Progenitor cell of endocrine pancreas (in vitro differentiated cells): ENCODE results near the gene ADGRB2. TPM values are rescaled to one million over a fixed set of nuclear protein-coding genes. Genes with fewer than 3 reads are reported as not detected.

Experiments used
- DNase-seq: peaks from one replicate; pipeline ENCODE4 v3.0.0; 2021; ENCODE audit warnings: low spot score; ENCODE audit not compliant: unreplicated experiment
- H3K27ac Mint-ChIP-seq: 2 replicates; pipeline ENCODE4 v1.8.0; 2021; ENCODE audit warnings: mild to moderate bottlenecking, moderate library complexity, mixed read lengths
- H3K27me3 Mint-ChIP-seq: 2 replicates; pipeline ENCODE4 v1.8.0; 2021; ENCODE audit warnings: mixed read lengths
- H3K36me3 Mint-ChIP-seq: 2 replicates; pipeline ENCODE4 v1.8.0; 2022; ENCODE audit warnings: mixed read lengths; ENCODE audit not compliant: insufficient read depth
- H3K4me1 Mint-ChIP-seq: 2 replicates; pipeline ENCODE4 v1.8.0; 2021; ENCODE audit warnings: low read depth, mixed read lengths
- H3K4me3 Mint-ChIP-seq: 2 replicates; pipeline ENCODE4 v1.8.0; 2021; ENCODE audit warnings: low read depth, mild to moderate bottlenecking, moderate library complexity, mixed read lengths
- H3K9me3 Mint-ChIP-seq: 2 replicates; pipeline ENCODE4 v1.8.0; 2021; ENCODE audit warnings: low read depth, mixed read lengths
- total RNA-seq: library from RNA; stranded (reverse); gene quantifications from 2 replicates; pipeline ENCODE4 v1.2.1, GENCODE V29; 2021
- TF ChIP-seq, protein P1 (sequence below): fragments of 200-600 bp; sonication (generic); IDR thresholded peaks from one replicate; pipeline ENCODE4 v1.5.0; 2021; ENCODE audit warnings: antibody characterized with exemption, mild to moderate bottlenecking; ENCODE audit not compliant: unreplicated experiment

ADGRB2 gene
- total RNA-seq, 1 donor from 2014 or later, result 5.5 TPM

DNA sequence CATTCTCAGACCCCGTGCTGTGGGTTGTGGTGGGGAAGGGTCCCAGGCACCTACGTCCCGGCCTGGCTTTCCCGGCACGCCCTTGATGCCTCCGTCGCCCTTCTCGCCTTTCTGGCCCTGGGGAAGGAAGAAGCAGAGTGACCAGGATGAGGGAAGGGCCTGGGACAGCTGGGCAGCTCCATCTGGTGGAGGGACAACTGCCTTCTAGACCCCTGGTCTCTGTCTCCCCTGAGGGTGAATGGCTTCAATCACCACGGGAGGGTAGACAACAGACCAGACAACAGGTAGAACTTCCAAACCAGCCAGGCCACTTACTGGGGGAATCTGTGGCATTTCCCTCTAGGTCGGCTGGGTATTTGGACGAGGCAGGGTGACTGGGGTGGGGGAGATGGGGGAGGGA, 72.2 kb downstream of the ADGRB2 start:
- Mint-ChIP-seq H3K9me3 (no peaks in the 10 kb centered on the region), H3K4me1 (no peaks in the 10 kb centered on the region), H3K36me3 (no peaks in the 10 kb centered on the region), H3K27ac (no peak overlapping the region), H3K4me3 (no peak overlapping the region), H3K27me3 (no peaks in the 10 kb centered on the region)
- DNase-seq, result no peak
- TF ChIP-seq, protein P1, sequence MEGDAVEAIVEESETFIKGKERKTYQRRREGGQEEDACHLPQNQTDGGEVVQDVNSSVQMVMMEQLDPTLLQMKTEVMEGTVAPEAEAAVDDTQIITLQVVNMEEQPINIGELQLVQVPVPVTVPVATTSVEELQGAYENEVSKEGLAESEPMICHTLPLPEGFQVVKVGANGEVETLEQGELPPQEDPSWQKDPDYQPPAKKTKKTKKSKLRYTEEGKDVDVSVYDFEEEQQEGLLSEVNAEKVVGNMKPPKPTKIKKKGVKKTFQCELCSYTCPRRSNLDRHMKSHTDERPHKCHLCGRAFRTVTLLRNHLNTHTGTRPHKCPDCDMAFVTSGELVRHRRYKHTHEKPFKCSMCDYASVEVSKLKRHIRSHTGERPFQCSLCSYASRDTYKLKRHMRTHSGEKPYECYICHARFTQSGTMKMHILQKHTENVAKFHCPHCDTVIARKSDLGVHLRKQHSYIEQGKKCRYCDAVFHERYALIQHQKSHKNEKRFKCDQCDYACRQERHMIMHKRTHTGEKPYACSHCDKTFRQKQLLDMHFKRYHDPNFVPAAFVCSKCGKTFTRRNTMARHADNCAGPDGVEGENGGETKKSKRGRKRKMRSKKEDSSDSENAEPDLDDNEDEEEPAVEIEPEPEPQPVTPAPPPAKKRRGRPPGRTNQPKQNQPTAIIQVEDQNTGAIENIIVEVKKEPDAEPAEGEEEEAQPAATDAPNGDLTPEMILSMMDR, result no peak

DNA sequence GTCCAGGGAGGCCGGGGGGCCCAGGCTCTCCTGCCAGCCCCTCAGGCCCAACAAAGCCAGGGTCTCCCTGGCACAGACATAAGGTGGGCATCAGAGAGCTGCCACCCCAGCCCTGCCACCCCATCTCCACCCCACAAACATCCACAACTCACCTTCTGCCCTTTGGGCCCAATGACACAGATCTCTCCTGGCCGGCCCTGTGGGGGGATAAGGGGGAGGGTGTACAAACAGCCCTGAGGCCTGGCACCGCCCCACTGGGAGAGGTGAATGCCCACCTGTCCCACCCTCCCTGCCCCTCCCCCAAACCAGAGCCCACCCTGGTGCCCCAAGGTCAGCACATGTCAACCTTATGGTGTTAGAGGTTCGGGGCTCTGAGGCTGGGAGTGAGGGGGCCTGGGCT, 72.7 kb downstream of the ADGRB2 start:
- H3K27me3 Mint-ChIP-seq, result peaks cover 4% of the 10 kb centered on the region
- no peak for DNase-seq
- TF ChIP-seq, protein P1, result no peak
- H3K4me1 Mint-ChIP-seq, result no peaks in the 10 kb centered on the region
- no peaks in the 10 kb centered on the region for H3K36me3 Mint-ChIP-seq
- H3K9me3 Mint-ChIP-seq, result no peaks in the 10 kb centered on the region
- no peak overlapping the region for H3K4me3 Mint-ChIP-seq
- H3K27ac Mint-ChIP-seq, result no peak overlapping the region

DNA sequence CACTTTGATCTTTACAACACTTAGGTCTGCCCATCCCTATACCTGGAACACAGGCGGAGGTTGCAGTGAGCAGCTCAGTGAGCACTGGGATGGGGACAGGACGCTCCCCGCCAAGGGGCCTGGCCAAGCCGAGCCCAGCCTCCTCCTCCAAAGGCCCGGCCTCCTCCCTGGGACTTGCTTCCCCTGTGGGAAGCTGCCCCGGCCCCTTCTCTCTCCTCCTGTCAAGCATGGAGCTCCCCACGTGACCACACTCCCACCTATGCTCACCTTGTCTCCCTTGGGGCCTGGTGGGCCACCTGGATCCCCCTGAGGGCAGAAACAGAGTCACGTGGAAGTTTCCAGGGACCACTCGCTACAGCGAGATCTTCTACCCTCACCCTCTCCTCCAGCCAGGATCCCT, 73.2 kb downstream of the ADGRB2 start:
- H3K9me3 Mint-ChIP-seq, result no peaks in the 10 kb centered on the region
- no peaks in the 10 kb centered on the region for H3K4me1 Mint-ChIP-seq
- TF ChIP-seq, protein P1, result no peak
- H3K4me3 Mint-ChIP-seq, result no peak overlapping the region
- H3K36me3 Mint-ChIP-seq, result no peaks in the 10 kb centered on the region
- no peak overlapping the region for H3K27ac Mint-ChIP-seq
- peaks cover 5% of the 10 kb centered on the region for H3K27me3 Mint-ChIP-seq
- no peak for DNase-seq

DNA sequence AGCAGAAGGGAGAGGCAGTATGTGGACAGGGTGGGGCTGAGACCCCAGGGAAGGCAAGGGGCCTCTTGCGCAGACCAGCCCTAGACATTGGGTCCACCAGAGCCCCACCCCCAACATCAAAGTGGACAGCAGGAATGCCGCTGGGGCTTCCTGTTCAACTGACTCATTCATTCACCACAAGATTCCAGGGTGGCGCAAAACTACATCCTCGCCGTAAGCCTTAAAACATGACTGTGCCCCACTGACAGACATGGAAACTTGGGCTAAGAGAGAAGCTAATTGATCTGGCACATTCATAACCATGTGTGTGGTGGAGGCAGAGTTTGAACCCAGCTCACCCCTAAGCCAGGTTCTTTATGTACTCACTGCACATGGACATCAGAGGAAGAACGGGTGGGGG, 74.3 kb downstream of the ADGRB2 start:
- Mint-ChIP-seq H3K36me3 (no peaks in the 10 kb centered on the region), H3K4me1 (peaks cover 3% of the 10 kb centered on the region), H3K4me3 (no peak overlapping the region), H3K27me3 (peaks cover 5% of the 10 kb centered on the region), H3K27ac (no peak overlapping the region), H3K9me3 (no peaks in the 10 kb centered on the region)
- no peak for DNase-seq
- TF ChIP-seq, protein P1, result no peak

DNA sequence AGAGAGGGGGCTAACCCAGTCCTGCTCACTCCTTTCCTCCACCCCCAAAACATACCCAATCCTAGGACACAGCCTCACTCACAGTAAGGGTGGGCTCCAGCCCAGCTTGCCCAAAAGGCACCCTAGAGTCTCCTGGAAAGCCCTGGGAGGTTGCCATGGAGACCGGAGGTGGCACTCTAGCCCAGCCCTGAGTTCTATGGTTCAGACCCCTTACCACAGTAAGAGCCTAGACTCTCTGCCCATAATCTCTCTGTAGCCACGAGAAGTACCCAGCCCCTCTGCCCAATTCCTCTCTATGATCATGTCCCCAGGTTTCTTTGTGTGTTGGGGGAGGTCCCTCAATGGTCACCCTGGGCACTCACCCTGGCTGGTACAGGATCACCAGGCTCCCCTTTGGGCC, 74.8 kb downstream of the ADGRB2 start:
- Mint-ChIP-seq H3K4me3 (no peak overlapping the region), H3K36me3 (no peaks in the 10 kb centered on the region), H3K27me3 (peaks cover 5% of the 10 kb centered on the region), H3K9me3 (no peaks in the 10 kb centered on the region), H3K4me1 (peaks cover 3% of the 10 kb centered on the region), H3K27ac (no peak overlapping the region)
- TF ChIP-seq, protein P1, result no peak
- no peak for DNase-seq
